H1 (cell line): ENCODE measurements around the gene MTG1.
"Not testable (repeated sequence)": the region's sequence is repeated elsewhere in the genome, so short reads cannot be mapped to it uniquely, and the experiment has no call there.

ENCODE experiments used
- CREB1 ChIP-seq: IDR thresholded peaks from 2 replicates; pipeline ENCODE4 v1.6.1; 2012; ENCODE audit warnings: inconsistent platforms
- CTCF ChIP-seq, 3 experiments: IDR thresholded peaks; 1 replicate in 2 of 3; 2 replicates in 1 of 3; pipeline versions ENCODE4 v1.5.1 to v1.6.1; 2011; ENCODE audit warnings: low read length in 3 of 3, mild to moderate bottlenecking in 3 of 3, inconsistent platforms in 2 of 3, low read depth in 1 of 3, moderate library complexity in 1 of 3; ENCODE audit not compliant: insufficient read depth in 1 of 3; ENCODE audit errors: control extremely low read depth in 1 of 3
- GABPA ChIP-seq: IDR thresholded peaks from 2 replicates; pipeline ENCODE4 v1.6.1; 2011; ENCODE audit warnings: mild to moderate bottlenecking, low read length, moderate library complexity, borderline replicate concordance; ENCODE audit not compliant: insufficient read depth
- MAFK ChIP-seq: IDR thresholded peaks from 2 replicates; pipeline ENCODE4 v1.6.1; 2012; ENCODE audit warnings: low read depth, mild to moderate bottlenecking, improper control_type of control experiment, low read length
- RNF2 ChIP-seq: fragments of 200-900, 300-1000 bp; sonication (generic); IDR thresholded peaks from 2 replicates; pipeline ENCODE4 v1.7.1; 2016; ENCODE audit warnings: borderline replicate concordance, low read depth, mild to moderate bottlenecking, antibody characterized with exemption, low read length; ENCODE audit not compliant: poor library complexity, severe bottlenecking; ENCODE audit errors: missing control alignments
- SIN3A ChIP-seq, 2 experiments: IDR thresholded peaks in 1 of 2; conservative IDR thresholded peaks in 1 of 2; 2 replicates each; pipeline ENCODE4 v1.6.1; 2011 to 2012; ENCODE audit warnings: low read length in 2 of 2, improper control_type of control experiment in 1 of 2, low read depth in 1 of 2, mild to moderate bottlenecking in 1 of 2

DNA sequence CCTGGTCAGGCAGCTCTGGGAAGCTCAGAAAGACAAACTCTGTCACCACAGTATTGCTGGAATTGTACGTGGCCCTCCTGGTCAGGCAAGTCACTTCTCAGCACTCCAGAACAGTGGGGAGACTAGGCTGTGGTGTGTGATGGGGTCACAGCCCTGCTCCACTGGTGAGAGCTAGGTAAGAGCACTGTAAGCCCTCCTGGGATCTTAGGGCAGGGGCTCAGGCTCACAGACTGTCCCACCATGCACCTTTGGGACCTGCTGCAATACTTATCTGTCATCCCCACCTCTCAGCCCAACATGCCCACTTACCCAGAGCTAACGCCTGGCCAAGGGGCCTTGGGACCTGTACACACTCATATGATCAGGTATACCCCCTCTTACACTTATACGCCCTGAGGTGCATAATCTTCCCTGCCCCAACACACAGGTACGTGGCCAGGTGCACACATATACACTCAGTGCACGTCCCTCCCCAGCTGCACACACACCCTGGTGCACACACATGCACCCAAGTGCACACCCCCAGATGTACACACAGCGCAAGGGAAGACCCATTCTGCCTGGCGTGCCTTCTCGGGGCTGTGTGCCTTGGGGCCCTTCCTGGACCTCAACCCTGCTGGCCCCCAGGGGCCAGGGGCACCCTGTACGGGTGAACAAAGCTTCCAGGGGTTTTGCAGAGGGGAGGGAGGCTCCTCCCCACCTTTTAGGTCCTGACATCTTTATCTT is 38.1 kb downstream of the MTG1 start:
- not testable (repeated sequence) for TF ChIP-seq CTCF (IDR thresholded peaks at IDR 0.05; ENCODE audit: control extremely low read depth in 1 of 3, insufficient read depth in 1 of 3, low read depth in 1 of 3, low read length in 3 of 3); SIN3A (conservative IDR thresholded peaks at IDR 0.05 in 1 of 2, IDR thresholded peaks at IDR 0.05 in 1 of 2; ENCODE audit: low read depth in 1 of 2, low read length in 2 of 2); MAFK; GABPA; RNF2; CREB1
